Astrocyte of the cerebellum (primary cell): ENCODE measurements around the gene TMEM222.
A peak's percentile ranks its signal among the peaks of the same experiment; 100 is the strongest.

Experiments used
- DNase-seq: peaks from one replicate; pipeline ENCODE4 v3.0.0-alpha.2; 2011; ENCODE audit warnings: low read depth
- H3K4me3 ChIP-seq: 2 replicates; pipeline ENCODE4 v1.5.1; 2011; ENCODE audit warnings: mild to moderate bottlenecking, low read depth, low read length, moderate library complexity
- in situ Hi-C: cut with HindIII; loops from 2 replicates; pipeline ENCODE4 v1.10.0; 2017; ENCODE audit warnings: low sequenced_read_pairs
- TF ChIP-seq, protein P1 (sequence below): IDR thresholded peaks from 2 replicates; pipeline ENCODE4 v1.5.1; 2012; ENCODE audit warnings: low read length, low read depth, moderate library complexity, mild to moderate bottlenecking; ENCODE audit errors: missing control alignments

The TMEM222 gene

DNA sequence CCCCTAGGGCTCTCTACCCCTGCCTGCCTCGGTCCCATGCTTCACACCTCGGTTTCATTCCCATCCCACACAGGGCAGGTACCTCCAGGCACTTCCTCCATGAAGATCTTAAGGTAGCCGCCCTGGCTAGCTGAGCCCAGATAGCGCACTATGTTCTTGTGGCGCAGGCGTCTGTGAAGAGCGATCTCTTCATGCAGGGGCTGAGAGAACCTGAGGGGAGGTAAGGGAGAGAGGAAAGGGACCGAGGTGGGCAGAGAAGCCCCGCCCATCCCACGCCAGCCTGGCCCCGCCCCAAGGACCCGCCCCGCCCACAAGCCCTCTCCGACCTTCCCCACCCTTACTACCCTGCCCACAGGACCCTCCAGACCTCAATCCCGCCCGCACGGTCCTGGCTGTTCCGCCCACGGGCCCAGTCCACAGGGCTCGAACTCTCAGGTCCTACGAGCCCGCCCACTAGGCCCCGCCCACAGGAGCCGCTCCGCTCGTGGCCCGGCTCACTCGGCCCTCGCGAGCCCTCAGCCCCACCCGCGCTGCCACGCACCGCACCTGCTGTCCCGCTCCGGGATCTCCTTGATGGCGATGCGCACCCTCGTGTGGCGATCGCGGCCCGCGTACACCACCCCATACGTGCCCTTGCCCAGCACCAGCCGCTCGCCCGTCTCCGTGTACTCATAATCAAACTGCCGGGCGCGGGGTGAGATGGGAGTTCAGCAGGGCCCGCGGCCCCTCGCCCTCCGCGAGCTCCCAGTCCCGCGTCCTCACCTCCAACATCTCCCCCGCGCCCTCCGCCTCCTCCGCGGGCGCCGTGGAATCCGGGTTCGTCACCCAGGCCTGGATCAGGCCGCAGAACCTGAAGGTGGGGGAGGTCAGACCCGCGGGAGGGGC lies 38.4 kb downstream of the TMEM222 start:
- peak overlapping the region; percentile 15 for H3K4me3 ChIP-seq
- DNase-seq: no peak
- in situ Hi-C loops: no loop called here
- TF ChIP-seq, protein P1, sequence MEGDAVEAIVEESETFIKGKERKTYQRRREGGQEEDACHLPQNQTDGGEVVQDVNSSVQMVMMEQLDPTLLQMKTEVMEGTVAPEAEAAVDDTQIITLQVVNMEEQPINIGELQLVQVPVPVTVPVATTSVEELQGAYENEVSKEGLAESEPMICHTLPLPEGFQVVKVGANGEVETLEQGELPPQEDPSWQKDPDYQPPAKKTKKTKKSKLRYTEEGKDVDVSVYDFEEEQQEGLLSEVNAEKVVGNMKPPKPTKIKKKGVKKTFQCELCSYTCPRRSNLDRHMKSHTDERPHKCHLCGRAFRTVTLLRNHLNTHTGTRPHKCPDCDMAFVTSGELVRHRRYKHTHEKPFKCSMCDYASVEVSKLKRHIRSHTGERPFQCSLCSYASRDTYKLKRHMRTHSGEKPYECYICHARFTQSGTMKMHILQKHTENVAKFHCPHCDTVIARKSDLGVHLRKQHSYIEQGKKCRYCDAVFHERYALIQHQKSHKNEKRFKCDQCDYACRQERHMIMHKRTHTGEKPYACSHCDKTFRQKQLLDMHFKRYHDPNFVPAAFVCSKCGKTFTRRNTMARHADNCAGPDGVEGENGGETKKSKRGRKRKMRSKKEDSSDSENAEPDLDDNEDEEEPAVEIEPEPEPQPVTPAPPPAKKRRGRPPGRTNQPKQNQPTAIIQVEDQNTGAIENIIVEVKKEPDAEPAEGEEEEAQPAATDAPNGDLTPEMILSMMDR: no peak

DNA sequence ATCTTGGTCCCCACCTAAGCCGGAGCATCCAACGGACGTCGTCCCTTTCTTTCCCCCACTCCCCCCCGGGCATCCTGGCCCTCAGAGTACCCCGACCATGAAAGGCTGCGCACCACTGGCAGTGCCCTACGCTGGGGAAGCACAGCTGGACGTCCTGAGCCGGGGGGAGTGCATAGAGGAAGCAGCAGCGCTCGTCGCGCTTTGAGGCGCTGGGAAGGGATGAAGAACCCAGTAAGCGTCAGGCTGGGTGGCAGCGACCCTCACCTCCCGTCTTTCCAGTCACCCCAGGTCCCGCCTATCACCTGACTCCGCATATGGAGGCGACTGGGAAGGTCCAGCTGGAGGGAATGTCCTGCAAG lies 39.1 kb downstream of the TMEM222 start:
- in situ Hi-C loops: no loop called here
- TF ChIP-seq, protein P1: no peak
- no peak for DNase-seq
- no peak overlapping the region for H3K4me3 ChIP-seq

DNA sequence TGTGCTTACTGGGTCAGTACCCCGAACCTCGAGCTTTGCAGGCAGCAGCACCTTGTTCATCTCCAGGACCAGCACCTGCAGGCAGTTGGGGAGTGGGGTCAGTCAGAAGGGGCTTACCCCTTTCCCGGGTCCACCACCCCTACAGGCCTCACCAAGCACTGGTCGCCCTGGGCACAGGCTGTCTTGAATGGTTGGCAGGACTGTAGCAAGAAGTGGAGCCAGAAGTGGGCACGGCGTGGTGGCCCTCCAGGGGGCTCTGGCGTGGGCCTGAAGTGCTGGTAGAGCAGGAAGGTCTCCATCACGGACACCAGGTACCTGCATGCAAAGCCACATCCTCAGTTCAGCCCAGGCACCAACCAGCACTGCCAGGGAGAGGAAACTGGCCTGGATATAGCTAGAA lies 39.6 kb downstream of the TMEM222 start:
- in situ Hi-C loops: no loop called here
- DNase-seq: no peak
- TF ChIP-seq, protein P1: no peak
- H3K4me3 ChIP-seq: no peak overlapping the region

DNA sequence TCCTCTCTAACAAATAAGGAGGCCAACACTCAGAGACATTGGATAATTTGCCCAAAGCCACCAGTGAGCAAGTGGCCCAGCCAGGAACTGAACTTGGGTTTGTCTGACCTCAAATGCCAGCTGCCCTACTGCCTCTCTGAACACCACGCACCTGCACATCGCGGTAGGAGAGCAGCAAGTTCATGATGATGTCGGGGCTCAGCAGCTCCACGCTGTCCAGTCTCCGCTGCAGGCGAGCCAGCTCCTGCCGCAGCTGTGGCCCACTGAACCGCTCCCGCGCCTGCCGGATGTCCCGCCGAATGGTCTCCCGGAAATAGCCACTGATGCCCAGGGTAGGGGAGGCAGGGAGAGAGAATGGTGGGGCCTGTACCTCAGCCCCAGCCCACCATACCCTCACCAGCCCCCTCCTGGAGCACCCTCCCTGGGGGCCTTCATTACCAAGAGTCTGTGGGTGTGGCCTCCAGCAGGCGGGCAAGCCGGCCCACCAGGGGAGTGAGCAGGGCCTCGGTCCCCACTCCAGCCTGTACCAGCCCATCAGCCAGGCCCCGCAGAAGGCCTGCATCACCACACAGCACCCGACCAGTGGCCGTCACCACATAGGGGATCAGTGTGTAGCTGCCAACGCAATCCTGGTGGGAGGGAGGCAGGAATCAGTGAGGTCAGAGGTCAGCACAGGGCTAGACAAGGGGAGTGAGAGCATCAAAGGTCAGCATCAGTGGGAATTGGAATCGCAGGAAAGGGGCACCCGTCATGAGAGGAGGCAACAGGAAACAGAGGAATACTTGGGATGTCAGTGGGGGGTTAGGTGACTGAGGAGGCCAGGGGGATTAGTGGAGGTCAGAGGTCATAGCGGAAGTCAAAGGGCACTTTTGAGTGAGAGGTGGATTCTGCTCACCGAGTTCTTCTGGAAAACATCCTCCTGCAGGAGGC lies 42.1 kb downstream of the TMEM222 start:
- TF ChIP-seq, protein P1: no peak
- in situ Hi-C loops: no loop called here
- H3K4me3 ChIP-seq: no peak overlapping the region

DNA sequence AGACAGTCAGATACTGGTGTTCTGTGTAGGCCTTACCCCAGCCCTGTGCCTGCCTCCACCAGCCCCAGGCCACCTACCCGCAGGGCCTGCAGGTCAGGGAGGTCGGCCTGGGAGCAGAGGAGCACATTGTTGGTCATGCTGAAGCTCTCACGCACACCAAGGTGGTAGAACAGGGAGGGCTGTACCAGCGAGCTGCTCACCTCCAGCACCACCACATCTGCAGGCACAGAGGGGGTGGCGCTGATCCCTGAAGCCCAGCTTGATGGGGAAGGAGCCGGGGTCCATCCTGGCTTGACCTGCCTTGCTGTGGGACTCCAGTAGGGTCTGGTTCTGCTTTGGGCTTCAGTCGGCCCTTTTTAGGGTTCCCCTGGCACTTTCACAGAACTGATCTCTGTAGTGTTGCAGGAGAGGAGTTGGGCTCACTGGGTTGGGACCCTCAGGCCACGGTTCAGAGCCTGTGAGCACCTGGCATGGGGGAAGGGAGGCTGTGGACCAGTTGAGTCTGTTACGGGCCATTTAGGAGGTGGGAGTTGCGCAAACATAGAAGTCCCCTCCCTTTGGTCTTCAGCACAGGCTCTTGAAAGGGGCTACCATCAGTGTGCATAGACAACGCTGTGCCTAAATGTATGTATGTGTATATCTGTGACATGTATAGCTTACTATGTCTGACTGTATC lies 42.9 kb downstream of the TMEM222 start:
- no peak for DNase-seq
- peak overlapping the region; percentile 60 for H3K4me3 ChIP-seq
- in situ Hi-C loops: no loop called here
- TF ChIP-seq, protein P1: no peak

More for the DNA sequence above, 42.1 kb downstream of the TMEM222 start:
- no peak for DNase-seq
